Neural cell (in vitro differentiated cells): ENCODE measurements around the gene GABBR2. TPM values are rescaled to one million over a fixed set of nuclear protein-coding genes. Genes with fewer than 3 reads are reported as not detected.

Source experiments
- H2AFZ ChIP-seq: fragments of 200-600, 300-800 bp; sonication (generic), shearing (Covaris generic); 2 replicates; pipeline ENCODE4 v1.6.0; 2014; ENCODE audit warnings: low read depth, mild to moderate bottlenecking, antibody characterized with exemption, low read length, moderate library complexity
- H3F3A ChIP-seq: fragments of 200-600 bp; shearing (Covaris generic); 2 replicates; pipeline ENCODE4 v1.6.1; 2016; ENCODE audit warnings: mild to moderate bottlenecking, moderate library complexity, mixed read lengths, antibody characterized with exemption, low read length; ENCODE audit not compliant: insufficient read depth, poor library complexity, severe bottlenecking
- H3K27ac ChIP-seq: fragments of 200-600, 300-800 bp; sonication (generic), shearing (Covaris generic); 2 replicates; pipeline ENCODE4 v1.5.1; 2014; ENCODE audit warnings: mild to moderate bottlenecking, low read length, moderate library complexity
- H3K27me3 ChIP-seq: fragments of 300-800, 200-600 bp; sonication (generic), shearing (Covaris generic); 2 replicates; pipeline ENCODE4 v1.6.0; 2014; ENCODE audit warnings: mild to moderate bottlenecking, low read depth, low read length, moderate library complexity; ENCODE audit not compliant: insufficient read depth
- H3K36me3 ChIP-seq: fragments of 300-800, 200-600 bp; sonication (generic), shearing (Covaris generic); 2 replicates; pipeline ENCODE4 v1.5.1; 2014; ENCODE audit warnings: mild to moderate bottlenecking, antibody characterized with exemption, low read length, moderate library complexity; ENCODE audit not compliant: insufficient read depth
- H3K4me2 ChIP-seq: fragments of 300-800, 200-600 bp; sonication (generic), shearing (Covaris generic); 2 replicates; pipeline ENCODE4 v1.6.0; 2014; ENCODE audit warnings: mild to moderate bottlenecking, low read length
- H3K4me3 ChIP-seq: fragments of 300-800, 200-600 bp; sonication (generic), shearing (Covaris generic); 2 replicates; pipeline ENCODE4 v1.5.1; 2014; ENCODE audit warnings: mild to moderate bottlenecking, low read length, moderate library complexity
- H3K79me2 ChIP-seq: fragments of 200-600 bp; shearing (Covaris generic); replicated peaks from 2 replicates; pipeline ENCODE4 v1.6.0; 2014; ENCODE audit warnings: mild to moderate bottlenecking, low read length, moderate library complexity; ENCODE audit not compliant: insufficient read depth
- H3K9ac ChIP-seq: fragments of 300-800, 200-600 bp; sonication (generic), shearing (Covaris generic); 2 replicates; pipeline ENCODE4 v1.6.1; 2016; ENCODE audit warnings: mild to moderate bottlenecking, low read length, mixed read lengths
- H3K9me2 ChIP-seq: fragments of 200-600 bp; shearing (Covaris generic); 2 replicates; pipeline ENCODE4 v1.6.1; 2016; ENCODE audit warnings: mild to moderate bottlenecking, low read length, mixed read lengths; ENCODE audit not compliant: insufficient read depth
- H3K9me3 ChIP-seq: fragments of 200-600, 300-800 bp; sonication (generic), shearing (Covaris generic); 2 replicates; pipeline ENCODE4 v1.6.1; 2016; ENCODE audit warnings: mild to moderate bottlenecking, mixed run types, low read length, moderate library complexity, mixed read lengths
- H4K20me1 ChIP-seq: fragments of 200-600 bp; shearing (Covaris generic); 2 replicates; pipeline ENCODE4 v1.6.1; 2016; ENCODE audit warnings: mild to moderate bottlenecking, mixed run types; ENCODE audit not compliant: insufficient read depth
- CTCF ChIP-seq: fragments of 450-650 bp; IDR thresholded peaks from 2 replicates; pipeline ENCODE4 v1.5.1; 2014; ENCODE audit warnings: antibody characterized with exemption, mild to moderate bottlenecking, moderate library complexity; ENCODE audit not compliant: poor library complexity, severe bottlenecking
- EP300 ChIP-seq: fragments of 450-650 bp; conservative IDR thresholded peaks from 2 replicates; pipeline ENCODE4 v1.6.1; 2014; ENCODE audit warnings: antibody characterized with exemption, mild to moderate bottlenecking, moderate library complexity; ENCODE audit not compliant: poor library complexity, severe bottlenecking
- EZH2 ChIP-seq: fragments of 200-600, 300-800 bp; shearing (Covaris generic), sonication (generic); IDR thresholded peaks from 2 replicates; pipeline ENCODE4 v1.6.1; 2014; ENCODE audit warnings: antibody characterized with exemption, low read length, borderline replicate concordance, mild to moderate bottlenecking; ENCODE audit not compliant: insufficient read depth, poor library complexity, severe bottlenecking
- MXI1 ChIP-seq: fragments of 450-650 bp; conservative IDR thresholded peaks from 2 replicates; pipeline ENCODE4 v1.6.1; 2014; ENCODE audit warnings: antibody characterized with exemption, mild to moderate bottlenecking; ENCODE audit not compliant: poor library complexity, severe bottlenecking
- POLR2AphosphoS5 ChIP-seq: IDR thresholded peaks from 2 replicates; pipeline ENCODE4 v1.6.1; 2012
- RAD21 ChIP-seq: fragments of 450-650 bp; conservative IDR thresholded peaks from 2 replicates; pipeline ENCODE4 v1.6.1; 2014; ENCODE audit warnings: antibody characterized with exemption, mild to moderate bottlenecking, moderate library complexity
- SMC3 ChIP-seq: fragments of 450-650 bp; conservative IDR thresholded peaks from 2 replicates; pipeline ENCODE4 v1.6.1; 2014; ENCODE audit warnings: antibody characterized with exemption, mild to moderate bottlenecking, moderate library complexity; ENCODE audit not compliant: poor library complexity
- TAF1 ChIP-seq: IDR thresholded peaks from 2 replicates; pipeline ENCODE4 v1.6.1; 2012; ENCODE audit warnings: low read depth
- polyA plus RNA-seq: library from polyadenylated mRNA; depleted of rRNA; stranded (reverse); fragments of >200 nt; gene quantifications from 2 replicates; pipeline ENCODE4 v1.2.3, GENCODE V29; 2014
- TF ChIP-seq, protein P1 (sequence below): IDR thresholded peaks from 2 replicates; pipeline ENCODE4 v1.6.1; 2012; ENCODE audit warnings: borderline replicate concordance

GABBR2 gene
- polyA plus RNA-seq, 1 donor from 2014 or later: 7.1 TPM

- Histone ChIP-seq H3K4me2 (no peak overlapping the region), H3K9me2 (no peaks in the 10 kb centered on the region)
- TF ChIP-seq RAD21 (no peak), POLR2AphosphoS5 (no peak), TAF1 (no peak), MXI1 (no peak), EP300 (no peak), SMC3 (no peak), CTCF (no peak), EZH2 (no peak)
- TF ChIP-seq, protein P1, sequence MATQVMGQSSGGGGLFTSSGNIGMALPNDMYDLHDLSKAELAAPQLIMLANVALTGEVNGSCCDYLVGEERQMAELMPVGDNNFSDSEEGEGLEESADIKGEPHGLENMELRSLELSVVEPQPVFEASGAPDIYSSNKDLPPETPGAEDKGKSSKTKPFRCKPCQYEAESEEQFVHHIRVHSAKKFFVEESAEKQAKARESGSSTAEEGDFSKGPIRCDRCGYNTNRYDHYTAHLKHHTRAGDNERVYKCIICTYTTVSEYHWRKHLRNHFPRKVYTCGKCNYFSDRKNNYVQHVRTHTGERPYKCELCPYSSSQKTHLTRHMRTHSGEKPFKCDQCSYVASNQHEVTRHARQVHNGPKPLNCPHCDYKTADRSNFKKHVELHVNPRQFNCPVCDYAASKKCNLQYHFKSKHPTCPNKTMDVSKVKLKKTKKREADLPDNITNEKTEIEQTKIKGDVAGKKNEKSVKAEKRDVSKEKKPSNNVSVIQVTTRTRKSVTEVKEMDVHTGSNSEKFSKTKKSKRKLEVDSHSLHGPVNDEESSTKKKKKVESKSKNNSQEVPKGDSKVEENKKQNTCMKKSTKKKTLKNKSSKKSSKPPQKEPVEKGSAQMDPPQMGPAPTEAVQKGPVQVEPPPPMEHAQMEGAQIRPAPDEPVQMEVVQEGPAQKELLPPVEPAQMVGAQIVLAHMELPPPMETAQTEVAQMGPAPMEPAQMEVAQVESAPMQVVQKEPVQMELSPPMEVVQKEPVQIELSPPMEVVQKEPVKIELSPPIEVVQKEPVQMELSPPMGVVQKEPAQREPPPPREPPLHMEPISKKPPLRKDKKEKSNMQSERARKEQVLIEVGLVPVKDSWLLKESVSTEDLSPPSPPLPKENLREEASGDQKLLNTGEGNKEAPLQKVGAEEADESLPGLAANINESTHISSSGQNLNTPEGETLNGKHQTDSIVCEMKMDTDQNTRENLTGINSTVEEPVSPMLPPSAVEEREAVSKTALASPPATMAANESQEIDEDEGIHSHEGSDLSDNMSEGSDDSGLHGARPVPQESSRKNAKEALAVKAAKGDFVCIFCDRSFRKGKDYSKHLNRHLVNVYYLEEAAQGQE: no peak
Measured at GRCh38 chr9:98369066-98369425, 339.7 kb downstream of the GABBR2 start.

DNA sequence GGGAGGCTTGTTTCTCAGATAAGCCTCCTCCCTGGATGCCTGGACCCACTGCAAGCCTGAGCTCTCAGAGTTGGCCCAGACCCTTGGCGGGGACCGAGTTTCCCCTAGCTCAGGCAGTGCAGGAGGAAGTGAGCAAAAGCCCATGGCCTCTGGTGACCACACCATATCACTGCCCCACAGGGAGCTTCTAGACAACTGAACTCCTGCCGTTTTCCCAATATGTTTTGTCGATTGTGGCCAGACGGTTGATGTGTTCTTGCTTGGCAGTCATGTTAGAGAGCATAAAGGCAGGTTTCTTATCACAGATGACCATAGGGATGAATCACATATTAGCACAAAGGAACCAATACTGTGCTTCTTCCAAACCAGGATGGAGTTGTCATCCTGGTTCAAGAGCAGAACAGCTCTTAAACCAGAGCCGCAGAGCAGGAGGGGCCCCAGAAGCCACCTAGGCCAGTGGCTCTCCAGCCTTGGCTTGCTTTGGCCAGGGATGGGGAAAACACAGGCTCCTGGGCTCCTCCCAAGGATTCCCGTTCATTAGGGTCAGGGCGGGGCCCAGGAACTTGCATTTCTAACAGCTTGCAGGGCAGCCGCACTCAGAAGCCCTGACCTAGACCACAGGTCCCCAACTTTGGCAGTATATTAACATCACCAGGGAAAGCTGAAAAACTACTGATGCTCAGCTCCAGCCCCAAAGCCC lies 340.2 kb downstream of the GABBR2 start:
- Histone ChIP-seq H3K4me2 (no peak overlapping the region), H3F3A (no peaks in the 10 kb centered on the region), H3K79me2 (no peaks in the 10 kb centered on the region), H2AFZ (no peak overlapping the region), H3K36me3 (no peaks in the 10 kb centered on the region), H3K27me3 (no peaks in the 10 kb centered on the region), H4K20me1 (no peaks in the 10 kb centered on the region), H3K9me3 (no peaks in the 10 kb centered on the region), H3K9me2 (no peaks in the 10 kb centered on the region), H3K27ac (no peak overlapping the region), H3K9ac (no peak overlapping the region), H3K4me3 (no peak overlapping the region)
- TF ChIP-seq POLR2AphosphoS5 (no peak), MXI1 (no peak), RAD21 (no peak), EP300 (no peak), EZH2 (no peak), TAF1 (no peak), CTCF (no peak), SMC3 (no peak)
- TF ChIP-seq, protein P1: no peak

More at GRCh38 chr9:98369066-98369425, 339.7 kb downstream of the GABBR2 start:
- Histone ChIP-seq H3K9me3 (no peaks in the 10 kb centered on the region), H3K79me2 (no peaks in the 10 kb centered on the region), H2AFZ (no peak overlapping the region), H3F3A (no peaks in the 10 kb centered on the region), H4K20me1 (no peaks in the 10 kb centered on the region), H3K27ac (no peak overlapping the region), H3K9ac (no peak overlapping the region), H3K36me3 (no peaks in the 10 kb centered on the region), H3K4me3 (no peak overlapping the region), H3K27me3 (no peaks in the 10 kb centered on the region)
